Calu3 (cell line): Measurements from ENCODE around the gene TNFSF10. TPM values are rescaled to one million over a fixed set of nuclear protein-coding genes. Genes with fewer than 3 reads are reported as not detected.
A peak's percentile ranks its signal among the peaks of the same experiment; 100 is the strongest.

Experiments
- BruUV-seq: library from RNA; stranded (reverse); fragments of 400-500 nt; replicated peaks from 2 replicates; lab custom pipeline; 2021; lab: Mats Ljungman, UMichigan
- CTCF ChIA-PET: fragments of 300-600 bp; sonication (Branson Sonifier 250); formaldehyde crosslinking; loops from one replicate; lab custom pipeline; 2022; ENCODE audit warnings: antibody characterized with exemption; lab: Charles Lee
- DNase-seq: peaks from one replicate; pipeline ENCODE4 v3.0.0; 2022
- H3K27ac Mint-ChIP-seq: one replicate; pipeline ENCODE4 v1.8.0; 2022; ENCODE audit warnings: mixed read lengths; ENCODE audit not compliant: unreplicated experiment
- H3K27me3 Mint-ChIP-seq: one replicate; pipeline ENCODE4 v1.8.0; 2022; ENCODE audit warnings: mixed read lengths; ENCODE audit not compliant: unreplicated experiment
- H3K36me3 Mint-ChIP-seq: one replicate; pipeline ENCODE4 v1.8.0; 2022; ENCODE audit warnings: mild to moderate bottlenecking, moderate library complexity, mixed read lengths; ENCODE audit not compliant: insufficient read depth, unreplicated experiment
- H3K4me1 Mint-ChIP-seq: one replicate; pipeline ENCODE4 v1.8.0; 2022; ENCODE audit warnings: mild to moderate bottlenecking, low read depth, mixed read lengths; ENCODE audit not compliant: unreplicated experiment
- H3K4me3 Mint-ChIP-seq: one replicate; pipeline ENCODE4 v1.8.0; 2022; ENCODE audit warnings: mild to moderate bottlenecking, low read depth, moderate library complexity, mixed read lengths; ENCODE audit not compliant: unreplicated experiment
- H3K9me3 Mint-ChIP-seq: one replicate; pipeline ENCODE4 v1.8.0; 2022; ENCODE audit warnings: low read depth, mixed read lengths; ENCODE audit not compliant: unreplicated experiment
- CTCF ChIP-seq: fragments of 200-600 bp; IDR thresholded peaks from one replicate; pipeline ENCODE4 v1.8.0; 2022; ENCODE audit warnings: antibody characterized with exemption; ENCODE audit not compliant: unreplicated experiment
- intact Hi-C: fragments of 100-400 bp; cut with micrococcal nuclease; formaldehyde crosslinking; loops from one replicate; pipeline ENCODE4 v1.10.0; 2022; ENCODE audit not compliant: unreplicated experiment
- total RNA-seq: library from RNA; stranded (reverse); gene quantifications from 2 replicates; pipeline ENCODE4 v1.2.3, GENCODE V29; 2022

Gene TNFSF10
- total RNA-seq, 1 experiment from 2014 or later, result 41.4 TPM

DNA sequence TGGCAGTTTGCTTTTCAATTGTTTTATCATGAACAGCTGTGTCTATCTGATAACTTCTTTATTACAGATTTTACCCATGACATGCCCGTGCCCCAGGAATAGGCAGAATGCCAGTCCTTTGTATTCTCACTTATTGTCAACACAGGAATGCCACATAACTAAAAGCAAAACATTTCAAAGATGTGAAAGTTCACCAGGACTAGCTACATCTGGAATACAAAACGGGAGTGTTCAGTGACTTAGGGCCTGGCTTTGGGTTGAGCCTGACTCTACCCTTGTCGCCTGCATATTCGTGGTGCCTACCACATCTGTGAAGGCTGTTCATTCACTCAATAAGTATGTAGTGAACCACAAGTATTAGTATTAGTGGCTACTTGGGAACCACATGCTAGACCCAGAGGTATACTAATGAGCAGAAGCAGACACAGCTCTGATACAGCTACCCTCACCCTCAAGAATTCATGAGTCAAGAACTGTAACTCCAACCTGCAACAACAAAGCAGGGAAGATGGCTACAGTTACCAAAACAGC is 2.9 kb downstream of the TNFSF10 start:
- BruUV-seq, result no TSS peak
- H3K36me3 Mint-ChIP-seq, result peaks cover 20% of the 10 kb centered on the region
- H3K4me3 Mint-ChIP-seq, result peak overlapping the region; percentile 76
- H3K9me3 Mint-ChIP-seq, result no peaks in the 10 kb centered on the region
- H3K27me3 Mint-ChIP-seq, result no peaks in the 10 kb centered on the region
- CTCF ChIA-PET, result interaction anchor here (1.1 to 4.4 kb wide), 2 partner anchors 9 to 75 kb away, joined by 3 to 36 read pairs; no protein-coding TSS in a partner anchor
- TF ChIP-seq CTCF, result no peak
- H3K27ac Mint-ChIP-seq, result no peak overlapping the region
- intact Hi-C loops, result no loop called here
- no peak for DNase-seq
- H3K4me1 Mint-ChIP-seq, result peaks cover 60% of the 10 kb centered on the region

DNA sequence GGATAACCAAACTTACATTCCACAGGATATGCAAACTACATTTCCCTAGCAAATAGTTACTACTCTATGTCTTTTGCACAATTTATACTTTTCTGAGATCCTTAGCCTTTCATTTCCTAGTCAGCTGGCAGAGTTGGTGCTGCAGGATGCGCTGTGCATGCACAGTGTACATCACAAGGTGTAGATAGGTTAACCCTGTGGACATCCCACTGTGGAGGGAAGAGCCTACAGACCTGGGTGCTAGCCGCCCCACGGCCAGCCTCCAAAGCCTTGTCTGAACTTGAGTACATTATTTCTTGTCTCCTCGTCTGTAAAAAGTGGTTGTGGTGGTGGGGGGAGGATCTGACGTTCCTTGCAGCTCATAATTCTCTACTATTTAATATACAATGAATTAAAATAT is 3.5 kb downstream of the TNFSF10 start:
- no peaks in the 10 kb centered on the region for H3K9me3 Mint-ChIP-seq
- no peak for TF ChIP-seq CTCF
- H3K27ac Mint-ChIP-seq, result no peak overlapping the region
- H3K27me3 Mint-ChIP-seq, result no peaks in the 10 kb centered on the region
- intact Hi-C loops, result no loop called here
- no TSS peak for BruUV-seq
- DNase-seq, result no peak
- peaks cover 20% of the 10 kb centered on the region for H3K36me3 Mint-ChIP-seq
- no peak overlapping the region for H3K4me3 Mint-ChIP-seq
- CTCF ChIA-PET, result interaction anchor here (0.5 to 4.4 kb wide), 3 partner anchors 9 to 519 kb away, joined by 3 to 36 read pairs (median 3); no protein-coding TSS in a partner anchor
- H3K4me1 Mint-ChIP-seq, result peaks cover 61% of the 10 kb centered on the region

DNA sequence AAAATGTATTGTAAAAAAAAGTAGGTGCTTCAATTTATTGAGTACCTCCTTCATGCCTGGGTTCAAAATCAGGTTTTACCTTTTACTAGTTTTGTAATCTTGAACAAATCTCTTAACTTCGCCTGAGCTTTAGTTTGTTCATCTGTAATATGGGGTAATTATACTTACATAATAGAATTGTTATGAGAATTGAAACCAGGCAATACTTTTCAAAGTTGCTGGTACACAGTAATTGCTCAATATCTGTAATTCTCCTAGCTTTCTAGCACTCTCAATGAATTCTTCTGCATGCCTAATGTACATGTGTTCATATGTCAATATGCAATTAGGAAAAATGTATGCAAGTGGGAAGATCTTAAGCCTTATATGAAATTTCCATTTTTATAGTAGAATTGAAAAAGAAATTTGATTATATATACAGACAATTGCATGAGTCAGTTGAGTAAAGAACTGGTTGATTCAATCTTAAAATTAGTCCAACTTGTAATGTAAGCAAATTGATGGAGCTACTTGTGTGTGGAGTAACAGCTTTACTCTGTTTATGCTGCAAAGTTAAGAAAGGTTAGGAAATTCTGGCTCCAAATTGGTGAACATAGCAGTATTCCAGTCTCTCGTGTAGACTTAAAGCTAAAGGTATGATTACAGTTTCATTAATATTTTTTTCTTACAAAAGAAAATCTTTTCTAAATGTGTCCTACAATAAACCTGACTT is 4.1 kb downstream of the TNFSF10 start:
- intact Hi-C loops, result no loop called here
- CTCF ChIA-PET, result interaction anchor here (0.5 to 1.1 kb wide), 2 partner anchors 10 to 519 kb away, joined by 3 read pairs; no protein-coding TSS in a partner anchor
- peaks cover 54% of the 10 kb centered on the region for H3K4me1 Mint-ChIP-seq
- no peaks in the 10 kb centered on the region for H3K27me3 Mint-ChIP-seq
- no peak overlapping the region for H3K4me3 Mint-ChIP-seq
- TF ChIP-seq CTCF, result no peak
- H3K9me3 Mint-ChIP-seq, result no peaks in the 10 kb centered on the region
- no peak overlapping the region for H3K27ac Mint-ChIP-seq
- DNase-seq, result no peak
- BruUV-seq, result no TSS peak
- H3K36me3 Mint-ChIP-seq, result peaks cover 20% of the 10 kb centered on the region

GRCh38 chr3:172517859-172518466 is 5.3 kb downstream of the TNFSF10 start:
- BruUV-seq, result no TSS peak
- H3K36me3 Mint-ChIP-seq, result peaks cover 18% of the 10 kb centered on the region
- H3K9me3 Mint-ChIP-seq, result no peaks in the 10 kb centered on the region
- no peak overlapping the region for H3K4me3 Mint-ChIP-seq
- H3K4me1 Mint-ChIP-seq, result peaks cover 43% of the 10 kb centered on the region
- TF ChIP-seq CTCF, result no peak
- DNase-seq, result no peak
- no peak overlapping the region for H3K27ac Mint-ChIP-seq
- CTCF ChIA-PET, result interaction anchor here (1.3 to 2.0 kb wide), 2 partner anchors 9 to 78 kb away, joined by 3 to 16 read pairs; no protein-coding TSS in a partner anchor
- H3K27me3 Mint-ChIP-seq, result no peaks in the 10 kb centered on the region
- intact Hi-C loops, result no loop called here
